GM12878 (cell line): ENCODE measurements around the gene GPR18. TPM values are rescaled to one million over a fixed set of nuclear protein-coding genes. Genes with fewer than 3 reads are reported as not detected.
A peak's percentile ranks its signal among the peaks of the same experiment; 100 is the strongest.

Experiments used
- ATAC-seq: fragments of 200-7000 bp; cut with Tn5 transposase; 3 replicates; pipeline ENCODE4 v1.9.1; 2020; ENCODE audit warnings: mild to moderate bottlenecking, moderate library complexity
- BruUV-seq: library from RNA; stranded (reverse); fragments of 400-500 nt; replicated peaks from 2 replicates; lab custom pipeline; 2021; lab: Mats Ljungman, UMichigan
- CTCF ChIA-PET: fragments of 300-600 bp; sonication (Branson Sonifier 250); formaldehyde crosslinking; extraction: SDS; loops from one replicate; lab custom pipeline; 2021; ENCODE audit warnings: inconsistent platforms; lab: Yijun Ruan, JAX
- POLR2A ChIA-PET: fragments of 350-600 bp; formaldehyde crosslinking; extraction: SDS; loops from one replicate; lab custom pipeline; 2021; ENCODE audit warnings: inconsistent platforms; lab: Charles Lee
- RAD21 ChIA-PET: fragments of 300-600 bp; sonication (Branson Sonifier 250); formaldehyde crosslinking; loops from one replicate; lab custom pipeline; 2023; ENCODE audit warnings: antibody characterized with exemption; ENCODE audit not compliant: unreplicated experiment; lab: Charles Lee
- SMC1A ChIA-PET: fragments of 300-600 bp; sonication (Branson Sonifier 250); formaldehyde crosslinking; loops from one replicate; lab custom pipeline; 2023; ENCODE audit not compliant: unreplicated experiment, uncharacterized antibody; lab: Charles Lee
- DNase-seq: peaks from one replicate; pipeline ENCODE4 v3.0.0-alpha.2; 2011; ENCODE audit warnings: low read depth, low spot score
- FAIRE-seq: peaks from 3 replicates; lab custom pipeline; 2011; peaks lifted over from hg19 to GRCh38; lab: Jason Lieb, UNC
- H2AFZ ChIP-seq: 2 replicates; pipeline ENCODE4 v1.6.0; 2011; ENCODE audit warnings: low read depth, low read length, control low read depth; ENCODE audit not compliant: control insufficient read depth
- H3K27ac ChIP-seq: 2 replicates; pipeline ENCODE4 v1.5.1; 2011; ENCODE audit warnings: control low read depth; ENCODE audit not compliant: control insufficient read depth, insufficient read depth
- H3K27me3 ChIP-seq, 2 experiments: replicated peaks in 1 of 2; 2 replicates each; pipeline versions ENCODE4 v1.6.0 to v1.6.1; 2011; ENCODE audit warnings: low read length in 1 of 2; ENCODE audit not compliant: control insufficient read depth in 2 of 2, insufficient read depth in 2 of 2
- H3K36me3 ChIP-seq, 2 experiments: 2 replicates each; pipeline ENCODE4 v1.5.1; 2011; ENCODE audit warnings: low read length in 1 of 2; ENCODE audit not compliant: control insufficient read depth in 2 of 2, insufficient read depth in 2 of 2
- H3K4me1 ChIP-seq: 2 replicates; pipeline ENCODE4 v1.6.1; 2011; ENCODE audit warnings: mild to moderate bottlenecking, low read length, moderate library complexity, mixed read lengths; ENCODE audit not compliant: control insufficient read depth, insufficient read depth
- H3K4me2 ChIP-seq: 2 replicates; pipeline ENCODE4 v1.6.0; 2011; ENCODE audit warnings: control low read depth; ENCODE audit not compliant: control insufficient read depth, insufficient read depth
- H3K4me3 ChIP-seq: fragments of 200-600 bp; sonication (generic); 2 replicates; pipeline ENCODE4 v1.5.1; 2016
- H3K79me2 ChIP-seq: 2 replicates; pipeline ENCODE4 v1.6.0; 2011; ENCODE audit warnings: low read length; ENCODE audit not compliant: control insufficient read depth, insufficient read depth
- H3K9ac ChIP-seq: 2 replicates; pipeline ENCODE4 v1.8.0; 2011; ENCODE audit warnings: low read length, control low read depth, mixed read lengths; ENCODE audit not compliant: control insufficient read depth, insufficient read depth
- H3K9me3 ChIP-seq: replicated peaks from 3 replicates; pipeline ENCODE4 v1.5.1; 2011; ENCODE audit warnings: mild to moderate bottlenecking, low read length; ENCODE audit not compliant: control insufficient read depth, insufficient read depth
- H4K20me1 ChIP-seq: 2 replicates; pipeline ENCODE4 v1.6.0; 2011; ENCODE audit not compliant: control insufficient read depth, insufficient read depth
- ATF7 ChIP-seq: fragments of 450-650 bp; IDR thresholded peaks from 2 replicates; pipeline ENCODE4 v1.6.1; 2016; ENCODE audit warnings: low read depth, mild to moderate bottlenecking
- BHLHE40 ChIP-seq, 2 experiments: fragments of 450-650 bp in 1 of 2; IDR thresholded peaks; 2 replicates each; pipeline ENCODE4 v1.6.1; 2011 to 2017; ENCODE audit warnings: low read depth in 2 of 2, borderline replicate concordance in 1 of 2, improper control_type of control experiment in 1 of 2, low read length in 1 of 2, mild to moderate bottlenecking in 1 of 2
- CHD4 ChIP-seq: fragments of 200-600 bp; sonication (generic); IDR thresholded peaks from 2 replicates; pipeline ENCODE4 v1.6.1; 2016; ENCODE audit warnings: mild to moderate bottlenecking
- FOS ChIP-seq: IDR thresholded peaks from 3 replicates; pipeline ENCODE4 v1.6.1; 2011; ENCODE audit warnings: borderline replicate concordance; ENCODE audit not compliant: insufficient read length; ENCODE audit errors: extremely low read depth
- FOXM1 ChIP-seq: IDR thresholded peaks from 2 replicates; pipeline ENCODE4 v1.6.1; 2012; ENCODE audit warnings: low read depth, mild to moderate bottlenecking, inconsistent platforms, low read length, moderate library complexity
- HDGF ChIP-seq: fragments of 450-650 bp; IDR thresholded peaks from 2 replicates; pipeline ENCODE4 v1.6.1; 2016; ENCODE audit warnings: antibody characterized with exemption
- IKZF2 ChIP-seq, 2 experiments: fragments of 450-650 bp; IDR thresholded peaks; 2 replicates each; pipeline ENCODE4 v1.6.1; 2017; ENCODE audit warnings: mild to moderate bottlenecking in 2 of 2, moderate library complexity in 2 of 2
- JUND ChIP-seq: IDR thresholded peaks from 2 replicates; pipeline ENCODE4 v1.6.1; 2012; ENCODE audit warnings: low read depth, mild to moderate bottlenecking, low read length, improper control_type of control experiment, moderate library complexity
- LARP7 ChIP-seq: fragments of 450-650 bp; IDR thresholded peaks from 2 replicates; pipeline ENCODE4 v1.6.1; 2017; ENCODE audit warnings: mild to moderate bottlenecking
- MEF2B ChIP-seq: fragments of 450-650 bp; IDR thresholded peaks from 2 replicates; pipeline ENCODE4 v1.6.1; 2018; ENCODE audit warnings: mild to moderate bottlenecking, moderate library complexity; ENCODE audit not compliant: partially characterized antibody, poor library complexity, severe bottlenecking
- NFIC ChIP-seq: IDR thresholded peaks from 2 replicates; pipeline ENCODE4 v1.6.1; 2012; ENCODE audit warnings: low read depth, mild to moderate bottlenecking, inconsistent platforms, low read length, moderate library complexity
- NR2C2 ChIP-seq: IDR thresholded peaks from 2 replicates; pipeline ENCODE4 v1.6.1; 2011; ENCODE audit warnings: borderline replicate concordance, low read depth; ENCODE audit not compliant: control insufficient read depth, insufficient read length
- RAD51 ChIP-seq: fragments of 450-650 bp; IDR thresholded peaks from 2 replicates; pipeline ENCODE4 v1.6.1; 2016; ENCODE audit warnings: moderate library complexity, mild to moderate bottlenecking, inconsistent platforms
- RUNX3 ChIP-seq: IDR thresholded peaks from 2 replicates; pipeline ENCODE4 v1.6.1; 2012; ENCODE audit warnings: low read length, inconsistent platforms
- SIN3A ChIP-seq: IDR thresholded peaks from 2 replicates; pipeline ENCODE4 v1.6.1; 2012; ENCODE audit warnings: low read depth, low read length, improper control_type of control experiment
- ZBED1 ChIP-seq: IDR thresholded peaks from 2 replicates; pipeline ENCODE4 v1.6.1; 2016; ENCODE audit warnings: borderline replicate concordance
- ZNF622 ChIP-seq: fragments of 450-650 bp; IDR thresholded peaks from 2 replicates; pipeline ENCODE4 v1.6.1; 2017; ENCODE audit warnings: mild to moderate bottlenecking, inconsistent platforms
- WGBS: methylation state at CpG from one replicate; pipeline ENCODE4 v1.1.6; 2016; ENCODE audit warnings: low lambda C conversion rate; ENCODE audit not compliant: insufficient replicate concordance, insufficient coverage; ENCODE audit errors: missing lambda C conversion rate; 5-methylcytosine and 5-hydroxymethylcytosine counted together
- in situ Hi-C: fragments of 300-500 bp; cut with MboI; formaldehyde crosslinking; loops from 9 replicates; pipeline ENCODE4 v1.14.3; 2018; ENCODE audit warnings: mixed read lengths
- intact Hi-C: fragments of 100-400 bp; cut with micrococcal nuclease; formaldehyde crosslinking; loops from one replicate; pipeline ENCODE4 v1.14.2; 2022; ENCODE audit not compliant: unreplicated experiment
- polyA plus RNA-seq, 11 experiments: library from polyadenylated mRNA; depleted of rRNA in 4 of 11; unstranded in 6 of 11; stranded (reverse) in 5 of 11; fragments of >200 nt; fragmentation: Nextera tagmentation in 4 of 11; fragmentation: Illumina TruSeq in 1 of 11; extraction: Ambion mirVana in 4 of 11; extraction: Trizol in 1 of 11; gene quantifications; 1 replicate in 1 of 11; 2 replicates in 10 of 11; pipeline versions ENCODE4 v1.2.1 to v1.2.3, GENCODE V29; 2011 to 2016; ENCODE audit warnings: inconsistent platforms in 2 of 11, missing spikeins in 2 of 11, low read depth in 1 of 11
- total RNA-seq, 4 experiments: library from RNA; depleted of rRNA in 3 of 4; stranded (reverse); fragments of >200 nt in 3 of 4; fragmentation: Illumina TruSeq in 1 of 4; extraction: Trizol in 1 of 4; gene quantifications; 2 replicates each; pipeline versions ENCODE4 v1.2.1 to v1.2.3, GENCODE V29; 2013 to 2021
- TF ChIP-seq, protein P1 (sequence below): IDR thresholded peaks from 2 replicates; pipeline ENCODE4 v1.6.1; 2011; ENCODE audit warnings: mild to moderate bottlenecking, low read depth, low read length, moderate library complexity; ENCODE audit not compliant: insufficient replicate concordance
- TF ChIP-seq, protein P2 (sequence below): IDR thresholded peaks from 2 replicates; pipeline ENCODE4 v1.6.1; 2012; ENCODE audit warnings: low read depth, low read length, improper control_type of control experiment
- TF ChIP-seq, protein P3 (sequence below): fragments of 450-650 bp; IDR thresholded peaks from 2 replicates; pipeline ENCODE4 v1.6.1; 2016; ENCODE audit warnings: mild to moderate bottlenecking
- TF ChIP-seq, protein P4 (sequence below): IDR thresholded peaks from 2 replicates; pipeline ENCODE4 v1.6.1; 2012; ENCODE audit warnings: low read length, inconsistent platforms

Gene GPR18
- total and polyA plus RNA-seq, 10 of the 15 experiments (the other 5 are each of a cell fraction or from before 2014, with no cell fraction given), result 3.3 to 12.9 (median 5.2) TPM

DNA sequence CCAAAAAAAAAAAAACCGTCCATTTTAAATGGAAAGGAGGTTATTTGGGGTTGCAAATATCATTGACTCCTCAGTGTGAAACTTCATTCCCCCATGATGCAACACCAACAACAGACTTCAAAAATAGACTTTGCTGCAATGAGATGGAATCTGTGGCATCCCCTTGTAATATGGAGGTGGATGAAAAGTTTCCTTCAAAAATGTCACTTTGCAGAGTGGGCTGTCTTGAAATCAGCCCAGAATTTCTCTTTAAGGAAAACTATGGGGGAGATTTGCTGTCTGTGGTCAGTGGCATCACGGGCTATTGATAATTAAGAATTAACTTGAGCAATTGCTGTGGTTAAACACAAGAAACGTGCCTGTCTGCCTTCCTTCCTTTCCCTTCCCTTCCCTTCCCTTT lies 1.5 kb downstream of the GPR18 start:
- H3K36me3 ChIP-seq, result peaks cover 5 to 8% of the 10 kb centered on the region in 2 experiments; a peak in 3 of 4 replicates
- SMC1A ChIA-PET, result interaction anchor here (0.8 to 4.7 kb wide), 18 partner anchors 9 to 125 kb away, joined by 3 to 58 read pairs (median 5); partner anchors contain the start of gene UBAC2
- H3K27ac ChIP-seq, result no peak overlapping the region
- H3K4me2 ChIP-seq, result peak overlapping the region; percentile 49
- FAIRE-seq, result no peak
- POLR2A ChIA-PET, result interaction anchor here (0.6 to 1.9 kb wide), 2 partner anchors 25 to 29 kb away, joined by 3 to 6 read pairs; no protein-coding TSS in a partner anchor
- H3K79me2 ChIP-seq, result peaks cover 2% of the 10 kb centered on the region
- H4K20me1 ChIP-seq, result no peaks in the 10 kb centered on the region
- no peak overlapping the region for H3K9ac ChIP-seq
- H3K4me1 ChIP-seq, result peaks cover 21% of the 10 kb centered on the region
- H3K27me3 ChIP-seq, result no peaks in the 10 kb centered on the region
- peak; percentile 13; the same call in 1 of the 3 replicates for ATAC-seq
- H3K4me3 ChIP-seq, result 0 out of 2 replicates have a peak overlapping the region, but pooled peaks have one; percentile 40
- no peaks in the 10 kb centered on the region for H3K9me3 ChIP-seq
- DNase-seq, result no peak
- RAD21 ChIA-PET, result interaction anchor here (0.5 to 4.3 kb wide), 21 partner anchors 8 to 489 kb away, joined by 3 to 37 read pairs (median 5); no protein-coding TSS in a partner anchor
- CTCF ChIA-PET, result interaction anchor here (0.7 to 5.1 kb wide), 10 partner anchors 8 to 180 kb away, joined by 3 to 68 read pairs (median 4); partner anchors contain the start of gene UBAC2
- no peak overlapping the region for H2AFZ ChIP-seq
- in situ Hi-C loops (no loop called here), intact Hi-C loops (no loop called here)
- WGBS, result 96% methylated on average over 3 of the region's 3 CpGs
- no TSS peak for BruUV-seq
- no peak for TF ChIP-seq RAD51
- TF ChIP-seq IKZF2 (IDR thresholded peaks at IDR 0.05), result peak in 1 of 2 experiments; percentile 27; a peak in 1 of 4 replicates
- TF ChIP-seq RUNX3, result peak; percentile 44; the same call in 1 of the 2 replicates
- TF ChIP-seq NR2C2, result no peak
- TF ChIP-seq JUND, result no peak
- no peak for TF ChIP-seq CHD4
- peak; percentile 13 for TF ChIP-seq MEF2B
- TF ChIP-seq NFIC, result no peak
- no peak for TF ChIP-seq ATF7
- no peak for TF ChIP-seq FOXM1
- no peak for TF ChIP-seq SIN3A
- no peak for TF ChIP-seq HDGF
- no peak for TF ChIP-seq LARP7
- no peak for TF ChIP-seq FOS
- TF ChIP-seq, protein P1, sequence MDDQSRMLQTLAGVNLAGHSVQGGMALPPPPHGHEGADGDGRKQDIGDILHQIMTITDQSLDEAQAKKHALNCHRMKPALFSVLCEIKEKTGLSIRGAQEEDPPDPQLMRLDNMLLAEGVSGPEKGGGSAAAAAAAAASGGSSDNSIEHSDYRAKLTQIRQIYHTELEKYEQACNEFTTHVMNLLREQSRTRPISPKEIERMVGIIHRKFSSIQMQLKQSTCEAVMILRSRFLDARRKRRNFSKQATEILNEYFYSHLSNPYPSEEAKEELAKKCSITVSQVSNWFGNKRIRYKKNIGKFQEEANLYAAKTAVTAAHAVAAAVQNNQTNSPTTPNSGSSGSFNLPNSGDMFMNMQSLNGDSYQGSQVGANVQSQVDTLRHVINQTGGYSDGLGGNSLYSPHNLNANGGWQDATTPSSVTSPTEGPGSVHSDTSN, result no peak
- no peak for TF ChIP-seq ZNF622
- TF ChIP-seq, protein P2, sequence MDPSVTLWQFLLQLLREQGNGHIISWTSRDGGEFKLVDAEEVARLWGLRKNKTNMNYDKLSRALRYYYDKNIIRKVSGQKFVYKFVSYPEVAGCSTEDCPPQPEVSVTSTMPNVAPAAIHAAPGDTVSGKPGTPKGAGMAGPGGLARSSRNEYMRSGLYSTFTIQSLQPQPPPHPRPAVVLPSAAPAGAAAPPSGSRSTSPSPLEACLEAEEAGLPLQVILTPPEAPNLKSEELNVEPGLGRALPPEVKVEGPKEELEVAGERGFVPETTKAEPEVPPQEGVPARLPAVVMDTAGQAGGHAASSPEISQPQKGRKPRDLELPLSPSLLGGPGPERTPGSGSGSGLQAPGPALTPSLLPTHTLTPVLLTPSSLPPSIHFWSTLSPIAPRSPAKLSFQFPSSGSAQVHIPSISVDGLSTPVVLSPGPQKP, result no peak
- TF ChIP-seq, protein P3, sequence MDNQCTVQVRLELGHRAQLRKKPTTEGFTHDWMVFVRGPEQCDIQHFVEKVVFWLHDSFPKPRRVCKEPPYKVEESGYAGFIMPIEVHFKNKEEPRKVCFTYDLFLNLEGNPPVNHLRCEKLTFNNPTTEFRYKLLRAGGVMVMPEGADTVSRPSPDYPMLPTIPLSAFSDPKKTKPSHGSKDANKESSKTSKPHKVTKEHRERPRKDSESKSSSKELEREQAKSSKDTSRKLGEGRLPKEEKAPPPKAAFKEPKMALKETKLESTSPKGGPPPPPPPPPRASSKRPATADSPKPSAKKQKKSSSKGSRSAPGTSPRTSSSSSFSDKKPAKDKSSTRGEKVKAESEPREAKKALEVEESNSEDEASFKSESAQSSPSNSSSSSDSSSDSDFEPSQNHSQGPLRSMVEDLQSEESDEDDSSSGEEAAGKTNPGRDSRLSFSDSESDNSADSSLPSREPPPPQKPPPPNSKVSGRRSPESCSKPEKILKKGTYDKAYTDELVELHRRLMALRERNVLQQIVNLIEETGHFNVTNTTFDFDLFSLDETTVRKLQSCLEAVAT, result 0 out of 2 replicates have a peak, but pooled peaks have one; percentile 17
- TF ChIP-seq BHLHE40 (IDR thresholded peaks at IDR 0.05; ENCODE audit: borderline replicate concordance in 1 of 2, low read depth in 2 of 2, low read length in 1 of 2), result peak in 1 of 2 experiments; percentile 66; a peak in 1 of 4 replicates
- TF ChIP-seq, protein P4, sequence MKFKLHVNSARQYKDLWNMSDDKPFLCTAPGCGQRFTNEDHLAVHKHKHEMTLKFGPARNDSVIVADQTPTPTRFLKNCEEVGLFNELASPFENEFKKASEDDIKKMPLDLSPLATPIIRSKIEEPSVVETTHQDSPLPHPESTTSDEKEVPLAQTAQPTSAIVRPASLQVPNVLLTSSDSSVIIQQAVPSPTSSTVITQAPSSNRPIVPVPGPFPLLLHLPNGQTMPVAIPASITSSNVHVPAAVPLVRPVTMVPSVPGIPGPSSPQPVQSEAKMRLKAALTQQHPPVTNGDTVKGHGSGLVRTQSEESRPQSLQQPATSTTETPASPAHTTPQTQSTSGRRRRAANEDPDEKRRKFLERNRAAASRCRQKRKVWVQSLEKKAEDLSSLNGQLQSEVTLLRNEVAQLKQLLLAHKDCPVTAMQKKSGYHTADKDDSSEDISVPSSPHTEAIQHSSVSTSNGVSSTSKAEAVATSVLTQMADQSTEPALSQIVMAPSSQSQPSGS, result no peak
- no peak for TF ChIP-seq ZBED1
